Lung microvascular endothelial cell (primary cell): Measurements from ENCODE around the gene OR10X1. TPM values are rescaled to one million over a fixed set of nuclear protein-coding genes. Genes with fewer than 3 reads are reported as not detected.

Source experiments
- total RNA-seq: library from RNA; depleted of rRNA; stranded (reverse); fragments of >200 nt; gene quantifications from 2 replicates; pipeline ENCODE4 v1.2.1, GENCODE V29; 2014

OR10X1 gene
- total RNA-seq, 1 donor from 2014 or later: not detected

Other genes with a start within 250 kb of the OR10X1 start
- gene CD1B, start 248.4 kb downstream of the OR10X1 start, total RNA-seq: not detected in 2 replicates
- gene CD1E, start 226.0 kb downstream of the OR10X1 start, total RNA-seq: not detected in 2 replicates
- gene OR10T2, start 180.4 kb downstream of the OR10X1 start, total RNA-seq: not detected in 2 replicates
- not detected in 2 replicates for gene OR10K2, start 153.7 kb downstream of the OR10X1 start, total RNA-seq
- not detected in 2 replicates for gene OR10K1, start 118.1 kb downstream of the OR10X1 start, total RNA-seq
- not detected in 2 replicates for gene OR10R2, start 107.7 kb downstream of the OR10X1 start, total RNA-seq
- gene OR6Y1, start 25.5 kb downstream of the OR10X1 start, total RNA-seq: not detected in 2 replicates
- not detected in 2 replicates for gene OR6P1, start 9.3 kb downstream of the OR10X1 start, total RNA-seq
- not detected in 2 replicates for gene OR10Z1, start 25.4 kb upstream of the OR10X1 start, total RNA-seq
- gene SPTA1, start 106.8 kb upstream of the OR10X1 start, total RNA-seq: 0.40 and 0.87 TPM in 2 replicates
- gene OR6K2, start 120.8 kb upstream of the OR10X1 start, total RNA-seq: not detected in 2 replicates
- gene OR6K3, start 140.8 kb upstream of the OR10X1 start, total RNA-seq: not detected in 2 replicates
- gene OR6K6, start 174.8 kb upstream of the OR10X1 start, total RNA-seq: not detected in 2 replicates
- gene OR6N1, start 192.3 kb upstream of the OR10X1 start, total RNA-seq: not detected in 2 replicates
- not detected in 2 replicates for gene OR6N2, start 201.3 kb upstream of the OR10X1 start, total RNA-seq